GM13976 (cell line): ENCODE measurements around the gene RRAGD.

Experiments
- DNase-seq: peaks from one replicate; pipeline ENCODE4 v3.0.0; 2012; ENCODE audit warnings: low spot score
- in situ Hi-C: fragments of 300-500 bp; cut with MboI; formaldehyde crosslinking; loops from one replicate; pipeline ENCODE4 v1.12.0; 2022; ENCODE audit warnings: low sequenced_read_pairs, mixed read lengths, inconsistent platforms; ENCODE audit not compliant: unreplicated experiment
- TF ChIP-seq, protein P1 (sequence below): IDR thresholded peaks from 2 replicates; pipeline ENCODE4 v1.5.1; 2012; ENCODE audit warnings: borderline replicate concordance, mild to moderate bottlenecking; ENCODE audit not compliant: insufficient read depth; ENCODE audit errors: extremely low read depth, missing control alignments, control extremely low read depth

The RRAGD gene

DNA sequence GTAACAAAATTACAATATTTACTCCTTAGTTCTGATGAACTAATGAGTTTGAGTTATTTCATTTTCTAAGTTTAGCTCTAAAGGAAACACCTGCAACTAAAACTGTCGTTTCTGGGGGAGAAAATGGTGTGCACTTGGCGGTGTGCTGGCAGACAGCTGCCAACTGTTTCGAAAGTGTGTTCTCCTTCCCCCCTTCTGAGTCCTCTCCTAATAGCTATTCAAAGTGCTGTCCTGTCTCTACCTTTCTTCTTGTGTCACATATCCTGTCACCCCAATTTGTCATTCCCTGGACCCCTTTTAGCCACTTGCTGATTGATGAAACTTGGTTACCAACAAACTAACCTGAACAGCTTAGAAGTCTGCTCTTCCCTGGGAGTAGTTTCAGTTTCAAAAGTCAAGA is 54.7 kb downstream of the RRAGD start:
- TF ChIP-seq, protein P1, sequence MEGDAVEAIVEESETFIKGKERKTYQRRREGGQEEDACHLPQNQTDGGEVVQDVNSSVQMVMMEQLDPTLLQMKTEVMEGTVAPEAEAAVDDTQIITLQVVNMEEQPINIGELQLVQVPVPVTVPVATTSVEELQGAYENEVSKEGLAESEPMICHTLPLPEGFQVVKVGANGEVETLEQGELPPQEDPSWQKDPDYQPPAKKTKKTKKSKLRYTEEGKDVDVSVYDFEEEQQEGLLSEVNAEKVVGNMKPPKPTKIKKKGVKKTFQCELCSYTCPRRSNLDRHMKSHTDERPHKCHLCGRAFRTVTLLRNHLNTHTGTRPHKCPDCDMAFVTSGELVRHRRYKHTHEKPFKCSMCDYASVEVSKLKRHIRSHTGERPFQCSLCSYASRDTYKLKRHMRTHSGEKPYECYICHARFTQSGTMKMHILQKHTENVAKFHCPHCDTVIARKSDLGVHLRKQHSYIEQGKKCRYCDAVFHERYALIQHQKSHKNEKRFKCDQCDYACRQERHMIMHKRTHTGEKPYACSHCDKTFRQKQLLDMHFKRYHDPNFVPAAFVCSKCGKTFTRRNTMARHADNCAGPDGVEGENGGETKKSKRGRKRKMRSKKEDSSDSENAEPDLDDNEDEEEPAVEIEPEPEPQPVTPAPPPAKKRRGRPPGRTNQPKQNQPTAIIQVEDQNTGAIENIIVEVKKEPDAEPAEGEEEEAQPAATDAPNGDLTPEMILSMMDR = no peak
- no peak for DNase-seq
- in situ Hi-C loops = no loop called here

DNA sequence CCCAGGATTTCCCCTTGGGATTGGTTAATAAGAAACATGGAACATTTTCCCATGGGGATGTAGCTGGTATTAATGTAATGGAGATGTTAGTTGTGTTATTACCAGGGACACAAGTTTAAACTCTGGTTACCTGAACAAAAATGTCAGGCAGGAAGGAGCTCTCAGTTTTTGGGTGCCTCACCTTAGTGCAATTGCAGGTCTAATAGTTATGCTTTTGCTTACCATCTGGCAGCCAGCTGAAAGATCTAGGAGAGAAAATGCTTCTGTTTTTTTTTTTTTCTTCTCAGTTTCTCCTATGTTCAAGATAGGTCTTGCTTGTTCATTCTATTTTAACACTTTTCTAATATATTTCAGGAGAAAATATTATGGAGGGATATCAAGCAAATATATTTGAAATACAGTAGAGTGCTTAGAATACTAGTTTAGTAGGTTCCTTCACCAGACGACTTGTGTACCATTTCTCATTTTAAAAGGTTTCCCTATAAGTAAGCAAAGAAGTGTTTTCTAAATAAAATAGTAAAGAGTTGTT is 55.4 kb downstream of the RRAGD start:
- in situ Hi-C loops = no loop called here

DNA sequence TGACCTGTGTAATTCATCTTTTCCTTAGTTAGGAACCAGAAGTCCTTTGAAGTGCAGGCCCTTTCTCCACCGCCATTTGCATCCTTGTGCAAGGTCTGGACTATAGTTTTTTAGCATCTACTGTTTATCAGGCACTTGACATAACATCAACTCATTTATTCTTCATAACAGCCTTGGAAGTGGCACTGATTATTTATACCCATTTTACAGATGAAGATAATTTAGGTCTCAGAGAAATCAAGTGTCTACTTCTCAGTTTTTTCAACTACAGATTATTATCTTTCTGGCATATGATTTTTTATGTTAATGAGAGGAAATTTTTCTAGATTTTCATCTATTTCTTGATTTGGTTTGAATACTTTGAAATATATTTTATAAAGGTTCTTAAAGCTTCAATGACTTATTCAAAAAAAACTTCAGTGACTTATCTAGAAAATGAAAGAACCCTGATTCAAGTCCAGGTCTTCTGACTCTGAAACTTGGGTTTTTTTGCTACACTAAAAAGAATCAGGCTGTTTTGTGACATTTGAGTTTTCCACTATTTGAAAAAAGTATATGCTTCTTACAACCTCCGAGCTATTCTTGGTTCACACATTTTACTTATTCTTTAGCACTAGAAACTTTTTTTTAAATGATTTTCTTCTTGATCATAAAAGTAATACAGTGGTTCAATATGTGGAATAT is 56.4 kb downstream of the RRAGD start:
- DNase-seq = no peak
- TF ChIP-seq, protein P1 = no peak
- in situ Hi-C loops = no loop called here

More for the DNA sequence above, 55.4 kb downstream of the RRAGD start:
- no peak for DNase-seq
- TF ChIP-seq, protein P1 = no peak

DNA sequence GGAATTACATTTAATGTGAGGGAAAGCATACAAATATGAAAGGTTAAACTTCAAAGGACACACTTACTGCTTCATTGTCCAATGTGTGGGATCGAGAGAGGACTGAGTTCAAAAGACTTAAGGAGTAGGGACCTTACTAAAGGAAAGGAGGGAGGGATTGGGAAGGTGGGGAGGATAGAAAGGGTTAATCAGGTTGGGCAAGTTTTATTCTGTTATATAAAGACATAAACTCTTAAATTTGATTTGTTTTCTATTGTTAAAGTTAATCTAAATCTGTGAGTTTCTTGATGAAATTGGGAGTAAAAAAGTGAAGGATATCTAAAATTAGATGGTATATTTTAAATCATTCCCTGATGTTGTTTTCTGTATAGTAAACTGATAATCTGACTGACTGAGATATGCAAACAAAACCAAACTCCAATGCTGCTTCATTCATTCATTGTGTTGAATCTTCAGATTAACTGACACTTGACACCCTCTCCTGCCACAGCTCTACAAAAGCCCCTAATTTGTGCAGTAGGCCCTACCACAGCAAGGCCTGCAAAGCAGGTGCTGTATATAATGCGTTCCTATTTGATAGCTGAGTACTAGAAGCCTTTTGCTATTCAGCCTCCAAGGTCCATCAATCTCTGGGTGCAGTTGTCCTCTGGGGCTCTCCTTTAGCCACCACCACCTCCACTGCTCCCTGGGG is 58.2 kb downstream of the RRAGD start:
- TF ChIP-seq, protein P1 = no peak
- in situ Hi-C loops = no loop called here
- peak; percentile 58 for DNase-seq

DNA sequence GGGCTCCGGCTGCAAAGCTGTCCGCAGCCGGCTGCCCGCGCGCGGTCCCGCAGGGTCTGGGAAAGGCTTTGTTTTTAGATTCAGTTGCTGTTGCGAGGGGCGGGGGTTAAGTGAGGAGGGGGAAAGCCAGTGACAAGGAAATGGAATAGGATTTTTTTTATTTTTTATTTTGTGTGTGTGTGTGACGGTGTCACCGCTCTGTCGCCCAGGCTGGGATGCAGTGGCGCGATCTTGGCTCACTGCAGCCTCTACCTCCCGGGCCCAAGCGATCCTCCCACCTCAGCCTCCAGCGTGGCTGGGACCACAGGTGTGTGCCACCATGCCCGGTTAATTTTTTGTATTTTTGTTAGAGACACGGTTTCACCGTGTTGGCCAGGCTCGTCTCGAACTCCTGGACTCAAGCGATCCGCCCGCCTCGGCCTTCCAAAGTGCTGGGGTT is 58.9 kb downstream of the RRAGD start:
- in situ Hi-C loops = no loop called here
- DNase-seq = no peak
- TF ChIP-seq, protein P1 = no peak

DNA sequence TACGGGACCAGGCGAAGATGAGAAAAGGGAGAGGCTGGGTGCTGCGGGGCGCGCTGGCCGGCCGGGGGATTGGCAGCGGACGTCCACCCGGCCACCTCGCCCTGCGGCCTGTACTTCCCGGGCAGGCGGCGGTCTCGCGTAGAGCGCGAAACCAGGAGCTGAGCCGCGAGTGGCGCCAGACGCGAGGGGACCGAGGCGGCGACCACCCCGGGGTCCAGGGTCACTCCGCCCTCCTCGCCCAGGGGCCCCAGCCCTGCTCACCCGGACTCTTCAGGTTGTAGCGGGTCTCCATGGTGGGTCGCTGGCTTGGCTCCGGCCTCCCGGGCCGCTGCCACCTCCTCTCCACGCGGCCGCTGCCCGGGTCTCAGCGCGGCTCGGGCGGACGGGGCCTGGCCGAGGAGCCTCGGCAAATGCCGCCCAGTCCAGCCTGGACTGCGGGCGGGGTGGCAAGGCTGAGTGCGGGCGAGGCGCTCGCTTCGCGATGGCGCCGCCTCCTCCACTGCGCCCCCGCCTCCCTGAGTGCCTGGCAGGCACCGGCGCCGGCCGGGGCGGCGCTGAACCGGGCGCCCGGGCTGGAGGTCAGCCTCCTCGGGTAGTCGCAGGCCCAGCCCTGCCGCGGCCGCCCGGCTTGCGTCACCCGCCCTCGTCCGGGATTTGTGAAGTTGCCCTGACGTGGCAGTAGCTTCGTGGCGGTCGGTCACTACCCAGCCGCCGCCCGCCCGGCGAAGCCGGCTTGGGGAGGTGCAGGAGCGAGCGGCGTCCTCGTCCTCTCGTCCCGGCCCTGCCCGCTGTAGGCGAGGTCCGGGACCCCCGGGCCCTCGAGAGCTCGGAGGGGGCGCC is 59.6 kb downstream of the RRAGD start, which contains the start of gene UBE2J1:
TSS of gene UBE2J1 (minus strand) at position 445 of the 840 bp plus-strand sequence. CDS start at position 292, 153 bp downstream.
- in situ Hi-C loops = no loop called here
- DNase-seq = peak; percentile 86
- TF ChIP-seq, protein P1 = no peak
